Skeletal muscle cell (primary cell): ENCODE data around the gene TMEM179.
"Not testable (repeated sequence)": the region's sequence is repeated elsewhere in the genome, so short reads cannot be mapped to it uniquely, and the experiment has no call there.

ENCODE experiments used
- DNase-seq: peaks from one replicate; pipeline ENCODE4 v3.0.0-alpha.2; 2010; ENCODE audit warnings: low read depth
- H3K4me3 ChIP-seq: 2 replicates; pipeline ENCODE4 v1.5.1; 2011; ENCODE audit warnings: low read depth, mild to moderate bottlenecking, control low read depth, low read length, moderate library complexity

TMEM179 gene

DNA sequence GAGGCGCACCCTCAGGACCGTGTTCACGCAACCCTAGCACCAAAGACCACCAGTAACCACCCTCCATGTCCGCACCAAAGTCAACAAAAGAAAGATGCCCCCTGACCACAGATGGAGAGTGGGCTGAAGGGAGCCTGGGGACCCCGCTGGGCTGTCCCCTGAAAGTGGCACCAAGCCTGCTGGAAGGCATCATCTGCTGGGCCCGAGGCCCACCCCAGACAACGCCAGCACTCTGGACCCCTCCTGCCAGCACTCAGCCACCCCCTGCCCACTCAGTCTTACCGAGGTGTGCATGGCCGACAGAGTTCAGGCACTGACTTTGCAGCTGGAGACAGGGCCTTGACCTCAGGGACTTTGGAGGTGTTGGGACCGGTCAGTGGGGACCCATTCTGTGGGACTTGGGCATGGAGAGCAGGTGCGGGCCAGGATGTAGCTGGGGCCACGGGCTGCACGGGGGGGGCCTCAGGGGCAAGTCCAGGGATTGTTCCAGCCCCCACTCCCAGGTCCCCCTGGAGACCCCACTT lies 34.4 kb upstream of the TMEM179 start:
- no peak for DNase-seq
- H3K4me3 ChIP-seq = no peak overlapping the region

DNA sequence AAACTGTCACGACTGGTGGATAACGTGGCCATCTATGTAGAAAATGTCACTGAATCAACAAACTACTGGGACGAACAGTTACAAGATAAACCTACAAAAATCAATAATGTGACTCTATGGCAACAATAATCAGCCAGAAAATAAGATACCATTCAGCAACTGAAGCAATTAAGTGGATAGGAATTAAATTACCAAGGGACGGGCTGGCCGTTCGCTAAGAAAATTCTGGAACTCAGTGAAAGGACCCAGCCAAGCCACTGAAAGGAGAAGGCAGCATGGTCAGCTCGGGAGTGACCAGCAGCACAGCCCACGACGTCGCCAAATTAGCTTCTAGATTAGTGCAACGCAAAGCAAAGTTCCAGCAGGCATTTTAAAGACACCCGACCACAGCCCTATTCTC lies 33.6 kb upstream of the TMEM179 start:
- DNase-seq = no peak
- no peak overlapping the region for H3K4me3 ChIP-seq

DNA sequence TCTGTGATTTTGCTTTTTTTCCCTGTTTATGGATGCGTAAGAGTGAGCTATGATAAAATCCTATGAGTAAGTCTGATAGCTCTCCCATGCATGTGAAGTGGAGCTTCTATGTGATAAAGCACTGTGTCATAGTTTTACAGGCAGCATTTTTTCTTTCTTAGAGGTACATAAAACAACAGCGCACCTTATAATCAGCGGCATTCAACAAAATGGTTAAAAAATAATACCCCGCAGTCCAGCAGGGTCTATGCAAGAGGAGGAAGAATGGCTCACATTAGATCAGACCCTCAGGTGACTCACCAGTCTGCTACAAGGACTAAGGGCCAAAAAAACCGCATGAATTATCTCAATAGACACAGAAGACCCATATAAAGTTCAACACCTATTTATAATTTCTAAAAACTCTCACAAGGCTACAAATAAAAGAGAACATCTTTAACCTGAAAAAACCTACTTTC lies 33.0 kb upstream of the TMEM179 start:
- no peak for DNase-seq
- H3K4me3 ChIP-seq = no peak overlapping the region

DNA sequence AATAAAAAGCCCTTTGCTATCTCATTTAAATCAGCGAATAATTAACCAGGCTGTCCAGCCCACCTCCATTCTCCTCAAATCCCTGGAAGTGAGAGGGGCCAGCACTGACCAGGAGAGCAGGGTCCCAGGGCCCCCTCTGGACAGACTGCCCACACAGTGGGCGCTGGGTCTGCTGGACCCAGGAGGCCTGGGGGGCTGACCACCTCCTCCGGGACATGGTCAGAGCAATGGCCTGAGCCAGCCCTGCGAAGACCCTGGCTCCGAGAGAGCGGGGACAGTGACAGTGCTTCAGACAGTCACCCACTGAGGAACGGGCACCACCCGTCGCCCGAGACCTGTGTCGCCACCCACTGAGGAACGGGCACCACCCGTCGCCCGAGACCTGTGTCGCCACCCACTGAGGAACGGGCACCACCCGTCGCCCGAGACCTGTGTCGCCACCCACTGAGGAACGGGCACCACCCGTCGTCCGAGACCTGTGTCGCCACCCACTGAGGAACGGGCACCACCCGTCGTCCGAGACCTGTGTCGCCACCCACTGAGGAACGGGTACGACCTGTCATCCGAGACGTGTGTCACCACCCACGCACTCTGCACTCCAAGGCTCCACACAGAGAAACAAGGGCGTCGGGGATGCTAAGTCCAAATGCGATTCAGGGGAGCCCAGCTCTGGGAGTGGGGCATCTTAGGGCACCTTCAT lies 32.4 kb upstream of the TMEM179 start:
- DNase-seq, H3K4me3 ChIP-seq: not testable (repeated sequence)

DNA sequence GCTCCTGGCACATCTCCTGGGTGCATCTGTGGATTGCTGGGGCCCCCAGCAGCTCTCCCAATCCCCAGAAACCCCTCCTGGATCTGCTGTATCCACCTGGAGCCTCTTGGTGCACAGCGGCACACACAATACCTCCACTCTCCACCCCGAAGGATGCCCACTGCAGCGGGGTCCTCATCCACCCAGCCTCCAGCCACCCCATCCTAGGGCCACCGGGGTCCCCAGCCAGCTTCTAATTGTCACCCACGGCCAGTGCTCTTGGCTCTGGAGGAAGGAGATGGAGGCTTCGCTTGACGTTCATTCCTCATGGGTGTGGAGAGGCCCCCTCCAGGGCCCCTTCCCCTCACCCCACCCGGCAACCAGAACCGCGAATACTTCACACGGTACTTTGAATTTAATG lies 31.6 kb upstream of the TMEM179 start:
- no peak overlapping the region for H3K4me3 ChIP-seq
- DNase-seq = no peak

DNA sequence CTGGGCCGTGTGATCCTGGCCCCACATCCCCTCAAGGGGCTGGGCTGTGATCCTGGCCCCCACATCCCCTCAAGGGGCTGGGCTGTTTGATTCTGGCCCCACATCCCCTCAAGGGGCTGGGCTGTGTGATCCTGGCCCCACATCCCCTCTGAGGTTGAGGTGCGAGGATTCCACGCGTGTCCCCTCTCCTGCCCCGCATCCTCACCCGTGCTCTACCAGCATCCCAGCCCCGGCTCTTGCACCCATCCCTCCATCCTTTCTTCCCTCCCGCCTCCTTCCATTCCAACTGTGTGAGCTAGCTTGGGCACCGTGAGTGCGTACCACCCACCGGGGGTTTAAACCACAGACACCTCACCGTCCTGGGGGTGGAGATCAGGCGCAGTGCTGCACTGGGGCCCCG lies 31.1 kb upstream of the TMEM179 start:
- no peak overlapping the region for H3K4me3 ChIP-seq
- no peak for DNase-seq

DNA sequence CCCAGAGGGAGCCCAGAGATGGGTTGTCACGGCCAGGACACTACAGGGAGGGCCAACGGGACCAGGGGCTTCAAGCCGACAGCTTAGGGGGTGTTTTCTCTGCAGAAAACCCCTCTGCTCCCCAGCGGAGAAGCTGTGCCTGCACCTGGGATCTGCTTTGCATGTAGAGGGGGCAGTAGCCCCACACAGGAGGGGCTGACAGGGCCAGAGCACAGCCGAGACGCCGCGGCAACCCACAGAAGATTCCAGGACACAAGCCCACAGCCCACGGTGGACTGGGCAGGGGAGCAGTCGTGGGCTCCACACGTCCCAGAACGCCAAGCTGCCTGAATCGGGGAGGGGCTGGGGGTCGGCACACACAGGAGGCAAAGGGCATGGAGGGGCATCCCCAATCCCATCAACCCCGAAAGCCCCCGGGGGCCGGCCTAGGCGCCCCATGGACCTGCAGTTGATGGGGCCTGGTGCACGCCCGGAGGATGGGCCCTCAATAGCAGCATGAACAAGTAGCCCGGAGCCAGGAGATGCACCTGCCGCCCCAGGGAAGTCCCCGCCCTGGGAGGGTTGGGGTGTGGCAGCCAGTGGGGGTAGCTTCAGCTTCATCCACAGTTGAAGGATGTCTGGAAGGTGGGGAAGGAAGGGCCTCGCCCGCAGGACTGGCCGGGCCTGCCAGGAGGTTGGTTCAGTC lies 30.5 kb upstream of the TMEM179 start:
- no peak overlapping the region for H3K4me3 ChIP-seq
- DNase-seq = no peak

DNA sequence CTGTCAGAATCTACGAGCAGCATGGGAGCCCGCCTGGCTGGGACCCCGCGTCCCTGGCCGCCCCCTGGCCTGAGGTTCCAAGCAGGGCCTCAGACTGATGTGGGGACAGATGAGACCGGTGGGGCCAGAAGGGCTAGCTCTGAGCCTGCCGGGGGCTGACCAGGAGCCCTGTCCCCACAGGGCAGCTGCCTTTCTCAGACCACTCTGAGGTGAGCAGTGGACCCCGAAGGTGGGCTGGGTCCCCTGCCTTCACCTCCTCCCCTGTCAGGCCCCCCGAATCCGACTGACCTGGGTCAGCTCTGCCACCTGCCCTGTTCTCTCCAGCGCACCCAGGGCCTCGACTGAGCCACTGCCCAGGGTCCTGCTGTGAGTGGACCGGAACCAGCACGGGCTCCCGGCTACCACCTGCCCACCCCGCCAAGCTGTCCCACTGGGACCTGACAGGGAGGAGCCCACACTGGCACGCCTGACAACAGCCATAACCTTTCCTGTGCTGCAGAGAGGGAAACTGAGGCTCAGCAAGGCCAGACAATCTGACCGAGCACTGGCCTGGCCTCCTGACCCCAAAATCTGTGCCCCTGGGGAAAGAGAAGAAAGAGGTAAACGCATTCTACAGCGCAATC lies 29.7 kb upstream of the TMEM179 start:
- DNase-seq = no peak
- no peak overlapping the region for H3K4me3 ChIP-seq

DNA sequence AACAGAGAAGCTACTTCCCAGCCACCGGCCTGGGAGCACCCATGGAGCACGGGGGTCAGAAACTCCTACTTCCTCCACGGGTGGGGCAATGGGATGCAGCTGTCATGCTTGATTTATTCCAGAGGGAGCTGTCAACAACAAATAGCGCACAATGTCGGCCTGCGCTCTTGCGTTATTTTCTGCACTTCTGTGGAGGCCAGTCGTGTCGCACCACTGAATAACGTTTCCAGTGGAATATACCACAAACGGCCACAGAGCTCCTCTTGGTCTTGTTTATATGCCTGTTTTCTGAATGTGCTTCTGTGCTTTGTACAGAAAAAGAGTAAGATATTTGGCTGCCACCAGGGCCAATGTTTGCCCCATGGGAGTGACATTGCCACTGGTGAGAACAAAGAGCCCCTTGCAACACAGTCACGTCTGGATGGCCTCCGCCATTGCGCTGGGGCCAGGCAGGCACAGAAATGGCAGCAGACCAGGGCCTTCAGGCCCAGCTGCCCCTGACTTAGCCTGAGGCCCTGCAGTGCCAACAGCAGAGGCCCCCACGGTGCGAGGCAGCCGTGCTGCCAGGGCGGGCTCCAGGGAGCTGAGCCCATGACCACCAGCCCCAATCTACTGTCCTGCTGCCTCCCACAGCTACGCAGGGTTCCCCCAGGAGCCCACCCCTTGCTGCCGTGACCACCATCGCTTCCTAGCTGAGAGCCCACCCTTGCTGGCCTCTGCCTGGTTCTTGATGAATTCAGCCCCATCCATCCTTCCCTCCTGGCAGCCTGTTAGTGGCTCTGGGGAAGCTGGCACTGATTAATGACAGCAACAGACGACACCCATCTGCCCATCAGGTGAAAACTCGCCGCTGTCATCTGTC lies 28.9 kb upstream of the TMEM179 start:
- no peak overlapping the region for H3K4me3 ChIP-seq
- no peak for DNase-seq

DNA sequence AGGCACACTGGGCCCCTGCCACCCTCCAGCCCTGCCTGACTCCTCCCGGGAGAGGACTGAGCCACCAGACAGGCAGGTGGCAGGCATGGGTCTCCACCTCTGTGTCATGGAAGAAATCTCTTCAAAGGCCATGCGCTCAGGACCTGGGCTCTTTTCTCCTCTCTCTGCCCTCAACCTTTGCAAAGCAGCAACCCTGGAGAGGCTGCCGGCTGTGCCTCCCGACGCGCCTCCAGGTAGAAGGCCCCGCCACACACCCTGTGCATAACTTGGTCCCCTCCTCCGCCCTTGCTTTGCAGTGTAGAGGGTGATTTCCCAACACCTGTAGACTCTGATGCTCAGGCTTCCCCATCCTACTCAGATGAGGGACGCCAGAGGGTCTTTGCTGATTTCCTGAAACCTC lies 28.2 kb upstream of the TMEM179 start:
- H3K4me3 ChIP-seq = no peak overlapping the region
- DNase-seq = no peak

DNA sequence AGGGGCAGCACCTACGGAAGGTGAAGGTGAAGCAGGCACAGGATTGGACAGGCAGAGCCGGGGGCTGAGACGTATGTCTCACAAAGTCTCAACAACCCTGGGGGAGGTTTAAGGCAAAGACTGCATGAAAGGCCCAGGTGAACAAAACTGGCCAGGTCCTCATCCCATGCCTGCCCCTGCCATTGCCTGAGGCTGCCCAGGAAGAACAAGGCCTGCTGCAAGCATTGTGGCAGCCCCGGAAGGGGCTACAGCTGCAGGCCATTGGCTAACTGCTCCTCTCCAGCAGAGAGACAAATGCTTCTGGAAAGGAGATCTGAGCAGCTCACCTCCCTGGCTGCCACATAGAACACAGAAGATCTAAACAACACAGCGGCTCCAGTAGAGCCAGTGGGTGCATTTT lies 20.4 kb upstream of the TMEM179 start:
- H3K4me3 ChIP-seq = no peak overlapping the region
- DNase-seq = no peak

DNA sequence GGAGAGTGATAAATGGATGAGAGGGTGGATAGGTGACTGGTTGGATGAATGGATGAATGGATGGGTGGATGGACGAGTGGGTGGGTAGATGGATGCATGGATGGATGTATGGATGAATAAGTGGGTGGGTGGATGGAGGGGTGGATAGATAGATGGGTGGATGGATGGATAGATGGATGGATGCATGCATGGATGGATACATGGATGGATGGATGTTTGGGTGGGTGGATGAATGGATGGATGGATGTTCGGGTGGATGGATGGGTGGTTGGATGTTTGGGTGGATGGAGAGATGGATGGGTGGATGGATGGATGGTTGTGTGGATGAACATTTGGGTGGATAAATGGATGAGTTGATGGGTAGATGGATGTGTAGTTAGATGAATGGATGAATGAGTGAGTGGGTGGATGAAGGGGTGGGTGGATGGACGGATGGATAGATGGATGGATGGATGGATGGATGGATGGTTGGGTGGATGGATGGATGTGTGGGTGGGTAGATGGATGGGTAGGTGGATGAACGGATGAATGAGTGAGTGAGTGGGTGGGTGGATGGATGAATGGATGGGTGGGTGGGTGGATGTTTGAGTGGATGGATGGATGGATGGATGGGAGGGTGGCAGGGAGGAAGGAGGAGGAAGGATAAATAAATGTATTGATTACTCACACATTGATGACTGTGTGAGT lies 9.7 kb upstream of the TMEM179 start:
- no peak for DNase-seq
- H3K4me3 ChIP-seq = no peak overlapping the region

DNA sequence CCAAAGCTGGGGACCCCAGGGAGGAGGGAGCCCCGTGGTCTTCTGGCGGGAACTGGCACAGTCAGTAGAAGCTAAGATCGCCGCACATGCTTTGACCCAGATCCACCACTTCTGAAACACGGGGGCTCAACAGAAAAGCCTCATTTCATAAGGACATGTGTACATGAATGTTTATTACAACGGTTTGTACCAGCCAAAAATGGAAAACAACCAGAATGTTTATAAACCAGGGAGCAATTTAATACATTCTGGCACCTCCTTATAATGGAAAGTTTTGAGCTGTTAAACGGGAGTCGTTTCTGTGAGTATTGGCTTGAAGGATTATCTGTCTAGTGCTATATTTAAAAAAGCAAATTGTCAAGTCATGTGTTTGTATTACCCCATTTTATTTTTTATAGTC lies 7.3 kb upstream of the TMEM179 start:
- no peak for DNase-seq
- H3K4me3 ChIP-seq = no peak overlapping the region

DNA sequence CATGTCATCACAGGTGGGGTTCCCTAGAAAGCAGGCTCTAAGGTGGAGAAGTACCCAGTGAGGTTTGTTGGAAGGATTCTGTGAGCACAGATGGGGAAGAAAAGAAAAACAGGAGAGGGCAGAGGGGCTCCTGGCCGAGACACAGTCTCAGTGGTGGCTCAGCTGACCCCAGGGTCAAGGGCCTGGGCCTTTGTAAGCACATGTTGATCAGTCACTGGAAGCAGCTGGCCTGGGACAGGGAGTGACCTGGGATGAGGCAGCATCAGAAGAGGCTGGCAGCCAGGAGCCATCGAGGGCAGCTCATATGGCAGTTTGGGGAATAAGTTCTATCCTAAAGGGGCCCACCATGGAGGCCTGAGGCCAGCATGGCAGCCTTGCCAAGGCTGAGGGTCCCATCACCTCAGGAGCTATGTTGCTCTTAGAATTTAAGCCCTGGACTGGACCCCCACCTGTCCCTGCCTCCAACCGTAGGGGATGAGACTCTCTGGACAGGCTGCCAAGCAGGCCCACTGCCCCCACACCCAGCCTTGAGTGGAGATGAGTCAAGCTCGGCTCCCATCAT lies 6.3 kb upstream of the TMEM179 start:
- H3K4me3 ChIP-seq = no peak overlapping the region

DNA sequence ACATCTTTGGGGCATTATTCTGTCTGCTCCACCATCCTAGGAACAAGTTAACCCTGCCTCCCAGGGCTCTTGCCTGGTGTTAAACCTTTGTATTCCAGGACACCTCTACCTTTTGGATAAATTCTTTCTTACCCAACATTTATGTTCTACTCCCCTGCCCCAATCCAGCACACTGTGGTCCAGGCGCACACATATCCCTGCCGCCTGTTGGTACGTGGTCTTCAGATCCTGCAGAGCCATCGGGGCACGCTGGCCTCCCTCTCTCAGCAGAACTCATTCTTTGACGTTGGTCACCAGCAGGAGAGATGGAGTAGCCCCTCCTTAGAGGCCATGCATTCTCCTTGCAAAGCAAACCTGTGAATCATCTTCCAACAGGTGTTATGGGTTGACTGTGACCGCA lies 5.1 kb upstream of the TMEM179 start:
- DNase-seq = no peak
- H3K4me3 ChIP-seq = no peak overlapping the region

More for the DNA sequence above, 6.3 kb upstream of the TMEM179 start:
- DNase-seq = no peak

DNA sequence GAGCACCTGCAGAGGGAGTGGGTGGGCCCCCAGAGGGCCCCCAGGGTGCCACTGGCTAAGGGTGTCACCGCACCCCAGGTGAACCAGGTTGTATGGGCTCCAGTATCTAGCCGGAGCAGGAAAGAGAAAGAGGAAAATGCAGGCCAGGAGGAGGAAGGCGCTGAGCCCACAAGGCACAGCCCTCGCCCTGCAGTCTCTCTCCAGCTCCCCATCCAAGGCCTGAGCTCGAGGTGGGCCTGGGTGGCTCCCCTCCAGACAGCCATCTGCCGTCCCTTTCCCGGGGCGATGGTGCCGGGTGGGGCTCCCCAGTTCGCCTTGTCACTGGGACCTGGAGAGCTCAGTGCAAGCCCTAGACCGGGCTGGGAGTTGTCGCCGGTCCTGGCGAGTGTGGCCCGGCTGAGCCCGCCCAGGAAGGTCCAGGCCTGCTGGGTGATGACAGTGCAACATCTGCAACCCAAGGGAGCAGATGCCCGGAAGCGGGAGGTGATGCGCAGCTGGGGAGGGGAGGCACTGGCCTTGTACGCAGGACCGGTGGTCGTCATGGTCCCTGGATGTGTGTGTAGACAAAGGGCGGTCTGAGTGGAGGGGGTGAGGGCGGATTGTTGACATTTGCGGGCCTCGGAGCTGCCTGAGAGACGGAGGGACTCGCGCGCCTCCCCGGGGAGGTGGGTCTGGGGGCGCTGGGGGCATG lies 716 bp downstream of the TMEM179 start:
- H3K4me3 ChIP-seq = no peak overlapping the region
- DNase-seq = no peak

DNA sequence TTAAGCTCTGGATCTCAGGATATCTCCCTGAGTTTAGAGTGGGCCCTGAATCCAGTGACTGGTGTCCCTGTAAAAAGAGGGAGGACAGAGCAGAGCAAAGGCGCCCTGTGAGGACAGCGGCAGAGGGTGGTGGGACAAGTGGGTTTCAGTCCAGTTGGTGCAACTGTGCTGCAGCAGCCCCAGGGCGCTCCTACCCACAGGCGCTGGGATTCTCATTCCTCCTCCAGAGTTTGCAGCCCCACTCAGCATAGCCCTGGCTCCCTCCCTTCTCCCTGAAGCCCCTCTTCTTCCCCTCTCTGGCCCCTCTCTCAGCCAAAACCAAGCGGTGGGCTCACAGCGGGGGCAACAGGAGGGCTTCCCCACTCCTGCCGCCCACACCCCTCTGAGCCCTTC lies 1.6 kb downstream of the TMEM179 start:
- DNase-seq = no peak
- no peak overlapping the region for H3K4me3 ChIP-seq

DNA sequence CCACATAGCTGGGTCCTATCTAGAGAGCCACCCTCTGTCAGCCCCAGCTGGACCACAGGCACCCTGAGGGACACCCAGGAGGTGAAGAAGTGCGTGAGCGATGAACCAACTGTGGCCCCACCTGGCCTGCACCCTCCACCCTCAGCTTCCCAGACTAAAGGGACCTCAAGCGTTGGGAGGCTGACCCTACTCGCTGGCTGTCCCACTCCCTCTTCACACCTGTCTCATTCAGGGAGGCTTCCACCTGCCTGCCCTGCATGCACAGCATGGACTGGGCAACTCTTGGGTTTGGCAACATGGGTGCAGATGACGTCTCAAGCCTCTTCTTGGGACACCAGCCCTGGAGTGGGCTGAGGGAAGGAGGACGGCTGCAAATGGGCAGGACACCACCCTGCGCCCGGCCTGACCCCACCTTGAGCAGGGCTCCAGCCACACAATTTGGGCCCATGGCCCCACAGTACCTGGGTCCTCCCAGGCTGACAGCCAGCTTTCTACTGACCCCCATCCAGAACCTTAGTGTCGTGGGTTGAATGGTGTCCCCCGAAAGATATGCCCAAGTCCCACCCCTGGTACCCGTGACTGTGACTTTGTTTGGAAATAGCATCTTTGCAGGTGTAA lies 2.1 kb downstream of the TMEM179 start:
- no peak overlapping the region for H3K4me3 ChIP-seq
- no peak for DNase-seq
